NCI-H2081 treated with DMSO at 0.1 percent for 48 hours (cell line): ENCODE results near the gene SFXN2.
"Not testable (repeated sequence)": the region's sequence is repeated elsewhere in the genome, so short reads cannot be mapped to it uniquely, and the experiment has no call there.

Experiments
- DNase-seq: peaks from one replicate; lab custom pipeline; 2025; lab: John Stamatoyannopoulos, UW

SFXN2 gene

GRCh38 chr10:102681696-102682095 lies 32.7 kb upstream of the SFXN2 start:
- no peak for DNase-seq

- DNase-seq: no peak
Observed at GRCh38 chr10:102682416-102682815, 32.0 kb upstream of the SFXN2 start.

- DNase-seq: no peak
Observed at GRCh38 chr10:102682981-102683380, 31.5 kb upstream of the SFXN2 start.

- no peak for DNase-seq
Observed at GRCh38 chr10:102683736-102684135, 30.7 kb upstream of the SFXN2 start.

- DNase-seq: no peak
Observed at GRCh38 chr10:102691285-102692066, 23.0 kb upstream of the SFXN2 start.

- not testable (repeated sequence) for DNase-seq
Observed at GRCh38 chr10:102695401-102695800, 19.0 kb upstream of the SFXN2 start.

GRCh38 chr10:102696736-102697135 lies 17.7 kb upstream of the SFXN2 start:
- DNase-seq: no peak

- DNase-seq: no peak
Observed at GRCh38 chr10:102698894-102699293, 15.5 kb upstream of the SFXN2 start.

- DNase-seq: no peak
Observed at GRCh38 chr10:102701272-102701671, 13.2 kb upstream of the SFXN2 start.

GRCh38 chr10:102701796-102702195 lies 12.6 kb upstream of the SFXN2 start:
- DNase-seq: no peak

GRCh38 chr10:102702742-102703141 lies 11.7 kb upstream of the SFXN2 start:
- DNase-seq: no peak

- no peak for DNase-seq
Observed at GRCh38 chr10:102704915-102705314, 9.5 kb upstream of the SFXN2 start.

- no peak for DNase-seq
Observed at GRCh38 chr10:102705531-102705930, 8.9 kb upstream of the SFXN2 start.

- no peak for DNase-seq
Observed at GRCh38 chr10:102710609-102711008, 3.8 kb upstream of the SFXN2 start.

GRCh38 chr10:102712089-102712488 lies 2.3 kb upstream of the SFXN2 start:
- no peak for DNase-seq

- no peak for DNase-seq
Observed at GRCh38 chr10:102712843-102713538, 1.4 kb upstream of the SFXN2 start.

- DNase-seq: no peak
Observed at GRCh38 chr10:102713539-102713813, 960 bp upstream of the SFXN2 start.

GRCh38 chr10:102713814-102714620 lies 419 bp upstream of the SFXN2 start, which contains the start of gene ARL3:
ARL3 (minus strand) TSS chr10:102714397; CDS start chr10:102714275, 122 bp downstream.
- DNase-seq: peak; percentile 71

GRCh38 chr10:102715880-102716279 lies 1.4 kb downstream of the SFXN2 start:
- no peak for DNase-seq

- not testable (repeated sequence) for DNase-seq
Observed at GRCh38 chr10:102716900-102717565, 2.6 kb downstream of the SFXN2 start.

GRCh38 chr10:102718220-102718619 lies 3.8 kb downstream of the SFXN2 start:
- DNase-seq: no peak

- DNase-seq: no peak
Observed at GRCh38 chr10:102720337-102720736, 5.9 kb downstream of the SFXN2 start.
